PFSK-1 (cell line): ENCODE data around the gene KCNQ1.

ENCODE experiments used
- FOXP2 ChIP-seq: optimal IDR thresholded peaks from 2 replicates; pipeline ENCODE3; 2011; ENCODE audit warnings: borderline replicate concordance, control low read depth, inconsistent platforms; ENCODE audit not compliant: insufficient read depth; ENCODE audit errors: extremely low read length, extremely low read depth
- POLR2AphosphoS5 ChIP-seq: IDR thresholded peaks from 2 replicates; pipeline ENCODE4 v1.6.1; 2012; ENCODE audit warnings: low read depth, mild to moderate bottlenecking, control low read depth, low read length, moderate library complexity
- SIN3A ChIP-seq: IDR thresholded peaks from 2 replicates; pipeline ENCODE4 v1.6.1; 2012; ENCODE audit warnings: mild to moderate bottlenecking, low read length, moderate library complexity, borderline replicate concordance; ENCODE audit not compliant: insufficient read depth
- TAF1 ChIP-seq: IDR thresholded peaks from 2 replicates; pipeline ENCODE4 v1.6.1; 2012; ENCODE audit warnings: low read length, control low read depth, borderline replicate concordance; ENCODE audit not compliant: insufficient read depth
- TF ChIP-seq, protein P1 (sequence below), 2 experiments: IDR thresholded peaks; 2 replicates each; pipeline versions ENCODE4 v1.6.1 to v1.8.0; 2011 to 2012; ENCODE audit warnings: low read depth in 2 of 2, low read length in 2 of 2, control low read depth in 1 of 2, inconsistent platforms in 1 of 2, mild to moderate bottlenecking in 1 of 2, moderate library complexity in 1 of 2; ENCODE audit not compliant: insufficient read depth in 1 of 2

Gene KCNQ1

DNA sequence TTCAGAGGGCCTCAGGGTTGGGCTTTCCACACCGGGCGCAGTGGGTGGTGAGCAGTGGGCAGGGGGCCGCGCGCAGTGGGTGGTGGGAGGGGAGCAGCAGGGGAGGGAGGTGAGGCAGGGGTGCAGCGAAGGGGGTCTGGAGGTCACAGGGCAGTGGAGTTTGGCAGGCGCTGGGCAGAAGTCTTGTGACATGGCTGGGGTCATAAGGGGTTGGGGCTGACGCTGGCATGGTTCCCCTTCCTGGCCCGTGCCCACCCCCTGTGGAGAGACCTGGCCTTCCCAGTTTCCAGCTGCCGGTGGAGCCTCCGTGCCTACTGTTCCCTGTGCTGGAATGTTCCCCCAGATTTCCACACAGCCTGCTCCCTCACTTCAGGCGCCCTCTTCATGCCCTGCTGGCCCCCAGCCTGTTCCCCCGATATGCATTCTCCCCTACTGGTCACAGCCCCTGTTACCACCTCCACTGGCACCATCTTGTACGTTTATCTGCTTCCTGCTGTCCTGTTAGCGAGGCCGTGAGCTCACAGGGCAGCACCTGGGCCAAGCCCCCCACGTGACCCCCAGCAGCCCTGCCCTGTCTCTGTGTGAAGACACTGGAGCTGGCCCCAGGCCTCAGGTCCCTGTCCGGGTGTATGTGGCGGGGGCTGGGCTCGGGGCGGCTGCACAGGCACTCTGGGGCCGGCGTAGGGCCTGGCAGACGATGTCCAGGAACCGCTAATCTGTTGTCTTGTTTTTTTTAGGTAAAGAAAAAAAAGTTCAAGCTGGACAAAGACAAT lies 143.4 kb downstream of the KCNQ1 start:
- no peak for TF ChIP-seq SIN3A
- no peak for TF ChIP-seq FOXP2
- TF ChIP-seq, protein P1, sequence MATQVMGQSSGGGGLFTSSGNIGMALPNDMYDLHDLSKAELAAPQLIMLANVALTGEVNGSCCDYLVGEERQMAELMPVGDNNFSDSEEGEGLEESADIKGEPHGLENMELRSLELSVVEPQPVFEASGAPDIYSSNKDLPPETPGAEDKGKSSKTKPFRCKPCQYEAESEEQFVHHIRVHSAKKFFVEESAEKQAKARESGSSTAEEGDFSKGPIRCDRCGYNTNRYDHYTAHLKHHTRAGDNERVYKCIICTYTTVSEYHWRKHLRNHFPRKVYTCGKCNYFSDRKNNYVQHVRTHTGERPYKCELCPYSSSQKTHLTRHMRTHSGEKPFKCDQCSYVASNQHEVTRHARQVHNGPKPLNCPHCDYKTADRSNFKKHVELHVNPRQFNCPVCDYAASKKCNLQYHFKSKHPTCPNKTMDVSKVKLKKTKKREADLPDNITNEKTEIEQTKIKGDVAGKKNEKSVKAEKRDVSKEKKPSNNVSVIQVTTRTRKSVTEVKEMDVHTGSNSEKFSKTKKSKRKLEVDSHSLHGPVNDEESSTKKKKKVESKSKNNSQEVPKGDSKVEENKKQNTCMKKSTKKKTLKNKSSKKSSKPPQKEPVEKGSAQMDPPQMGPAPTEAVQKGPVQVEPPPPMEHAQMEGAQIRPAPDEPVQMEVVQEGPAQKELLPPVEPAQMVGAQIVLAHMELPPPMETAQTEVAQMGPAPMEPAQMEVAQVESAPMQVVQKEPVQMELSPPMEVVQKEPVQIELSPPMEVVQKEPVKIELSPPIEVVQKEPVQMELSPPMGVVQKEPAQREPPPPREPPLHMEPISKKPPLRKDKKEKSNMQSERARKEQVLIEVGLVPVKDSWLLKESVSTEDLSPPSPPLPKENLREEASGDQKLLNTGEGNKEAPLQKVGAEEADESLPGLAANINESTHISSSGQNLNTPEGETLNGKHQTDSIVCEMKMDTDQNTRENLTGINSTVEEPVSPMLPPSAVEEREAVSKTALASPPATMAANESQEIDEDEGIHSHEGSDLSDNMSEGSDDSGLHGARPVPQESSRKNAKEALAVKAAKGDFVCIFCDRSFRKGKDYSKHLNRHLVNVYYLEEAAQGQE (IDR thresholded peaks at IDR 0.05; ENCODE audit: insufficient read depth in 1 of 2, low read depth in 2 of 2, low read length in 2 of 2) = no peak
- no peak for TF ChIP-seq POLR2AphosphoS5
- TF ChIP-seq TAF1 = no peak

DNA sequence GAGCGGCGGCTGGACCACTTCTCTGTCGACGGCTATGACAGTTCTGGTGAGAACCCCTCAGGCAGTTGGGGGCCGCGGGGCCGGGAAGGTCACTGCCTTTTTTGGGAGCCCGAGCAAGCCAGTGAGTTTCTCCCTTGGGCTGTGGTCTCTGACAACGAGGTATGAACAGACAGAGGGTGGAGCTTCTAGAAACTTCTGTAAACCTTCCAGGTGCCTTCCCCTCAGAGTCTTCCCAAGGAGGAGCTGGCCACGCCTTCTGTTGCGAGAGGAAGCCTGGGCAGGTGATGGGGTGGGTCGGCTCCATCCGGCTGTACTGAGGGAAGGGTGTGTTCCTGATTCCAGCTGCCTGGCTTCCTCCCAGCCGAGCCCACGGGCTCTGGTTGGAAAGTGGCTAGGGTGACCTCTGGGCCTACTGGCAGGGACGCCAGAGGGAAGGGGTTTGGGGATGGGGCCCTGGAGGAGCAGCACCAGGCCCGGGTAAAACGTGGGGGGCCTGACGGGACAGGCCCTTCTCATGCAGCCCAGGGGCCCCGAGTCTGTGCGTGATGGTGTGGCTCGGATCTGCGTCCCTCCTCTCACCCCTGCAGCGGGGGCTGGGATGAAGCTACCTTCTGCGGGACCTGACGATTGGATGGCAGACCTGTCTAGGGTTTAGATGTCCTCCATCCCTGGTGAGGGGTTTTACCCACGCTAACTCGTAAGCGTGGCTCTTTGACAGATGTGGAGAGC lies 144.2 kb downstream of the KCNQ1 start:
- TF ChIP-seq POLR2AphosphoS5 (no peak), SIN3A (no peak), TAF1 (no peak), FOXP2 (no peak)
- TF ChIP-seq, protein P1 (IDR thresholded peaks at IDR 0.05; ENCODE audit: insufficient read depth in 1 of 2, low read depth in 2 of 2, low read length in 2 of 2) = no peak

DNA sequence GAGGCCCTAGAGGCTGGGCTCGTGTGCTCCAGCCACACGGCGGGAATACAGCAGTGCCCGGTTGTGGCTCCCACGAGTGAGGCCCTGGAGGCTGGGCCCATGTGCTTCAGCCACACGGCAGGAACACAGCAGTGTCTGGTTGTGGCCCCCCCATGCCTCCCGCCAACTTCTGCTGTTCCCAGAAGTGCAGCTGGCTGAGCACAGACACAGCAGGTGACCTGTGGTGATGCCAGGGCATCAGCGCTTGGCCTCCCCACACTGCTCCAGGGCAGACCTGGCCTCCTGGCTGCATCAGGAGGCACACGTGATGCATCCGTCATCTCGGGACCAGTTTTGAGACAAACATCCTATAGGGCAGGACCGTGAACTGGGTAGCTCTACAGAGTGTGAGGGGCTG lies 144.7 kb downstream of the KCNQ1 start:
- no peak for TF ChIP-seq POLR2AphosphoS5
- no peak for TF ChIP-seq SIN3A
- TF ChIP-seq FOXP2 = no peak
- TF ChIP-seq TAF1 = no peak
- TF ChIP-seq, protein P1 (IDR thresholded peaks at IDR 0.05; ENCODE audit: insufficient read depth in 1 of 2, low read depth in 2 of 2, low read length in 2 of 2) = no peak

DNA sequence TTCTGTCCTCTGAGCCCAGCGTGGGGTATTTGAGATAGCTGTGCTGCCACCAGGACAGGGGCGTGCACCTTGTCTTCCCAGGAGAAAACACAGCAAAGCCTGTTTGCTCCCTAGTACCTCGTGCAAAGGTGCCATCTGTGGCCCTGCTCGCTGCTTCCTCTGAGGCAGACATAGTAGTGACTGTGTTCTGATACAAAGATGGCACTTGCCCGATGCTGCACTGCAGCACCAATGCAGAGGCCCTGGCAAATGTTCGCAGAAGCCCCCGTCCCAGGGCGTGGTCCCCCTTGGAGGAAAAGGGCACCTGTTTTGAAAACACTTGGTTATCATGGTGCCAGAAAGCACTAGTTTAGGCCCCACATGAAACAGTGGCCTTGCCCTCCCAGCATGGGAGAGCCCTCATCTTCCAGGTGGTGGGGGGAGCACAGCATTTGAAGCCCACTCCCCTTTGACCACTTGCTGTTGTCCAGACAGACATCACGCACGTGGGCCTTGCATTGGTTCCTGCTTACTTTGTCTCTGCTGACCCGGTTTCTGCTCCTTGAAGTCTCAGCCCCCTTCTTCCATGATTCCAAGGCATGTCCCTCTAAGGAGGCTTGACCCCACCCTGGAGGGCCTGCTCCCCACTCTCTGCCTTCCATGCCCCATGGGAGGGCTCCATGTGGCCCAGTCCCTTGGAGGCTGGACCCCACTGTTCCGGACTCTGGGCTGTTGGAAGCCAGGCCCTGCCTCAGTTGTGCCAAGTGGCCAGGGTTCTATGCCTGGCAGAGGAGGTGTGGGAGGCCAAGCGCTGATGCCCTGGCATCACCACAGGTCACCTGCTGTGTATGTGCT lies 145.5 kb downstream of the KCNQ1 start:
- TF ChIP-seq TAF1 (no peak), POLR2AphosphoS5 (no peak), SIN3A (no peak), FOXP2 (no peak)
- TF ChIP-seq, protein P1 (IDR thresholded peaks at IDR 0.05; ENCODE audit: insufficient read depth in 1 of 2, low read depth in 2 of 2, low read length in 2 of 2) = no peak
